Keratinocyte (primary cell): ENCODE measurements around the gene ODAD4. TPM values are rescaled to one million over a fixed set of nuclear protein-coding genes. Genes with fewer than 3 reads are reported as not detected.

ENCODE experiments used
- DNase-seq: peaks from one replicate; pipeline ENCODE4 v3.0.0-alpha.2; 2011; ENCODE audit warnings: low read depth, missing footprints, low spot score
- FAIRE-seq: peaks from 2 replicates; lab custom pipeline; 2011; peaks lifted over from hg19 to GRCh38; lab: Jason Lieb, UNC
- H2AFZ ChIP-seq: 2 replicates; pipeline ENCODE4 v1.6.0; 2012; ENCODE audit warnings: low read length, control low read depth, inconsistent platforms; ENCODE audit not compliant: control insufficient read depth
- H3K27ac ChIP-seq: 2 replicates; pipeline ENCODE4 v1.5.1; 2011; ENCODE audit warnings: low read length; ENCODE audit not compliant: control insufficient read depth, insufficient read depth
- H3K27me3 ChIP-seq: 3 replicates; pipeline ENCODE4 v1.6.0; 2011; ENCODE audit warnings: low read length; ENCODE audit not compliant: control insufficient read depth, insufficient read depth; ENCODE audit errors: extremely low read depth
- H3K36me3 ChIP-seq, 2 experiments: 2 replicates in 1 of 2; 3 replicates in 1 of 2; pipeline ENCODE4 v1.5.1; 2011; ENCODE audit warnings: low read length in 2 of 2, mild to moderate bottlenecking in 1 of 2; ENCODE audit not compliant: control insufficient read depth in 2 of 2, insufficient read depth in 2 of 2; ENCODE audit errors: extremely low read depth in 1 of 2
- H3K4me1 ChIP-seq: 3 replicates; pipeline ENCODE4 v1.5.1; 2011; ENCODE audit warnings: low read length; ENCODE audit not compliant: control insufficient read depth, insufficient read depth; ENCODE audit errors: extremely low read depth
- H3K4me2 ChIP-seq: 3 replicates; pipeline ENCODE4 v1.6.0; 2011; ENCODE audit warnings: low read depth, low read length; ENCODE audit not compliant: control insufficient read depth, insufficient read depth; ENCODE audit errors: extremely low read depth
- H3K4me3 ChIP-seq, 3 experiments: fragments of 200-600 bp in 1 of 3; sonication (generic) in 1 of 3; 2 replicates in 2 of 3; 3 replicates in 1 of 3; pipeline ENCODE4 v1.5.1; 2011 to 2016; ENCODE audit warnings: low read length in 3 of 3, mild to moderate bottlenecking in 3 of 3, control low read depth in 2 of 3, inconsistent platforms in 1 of 3, low read depth in 1 of 3, mixed read lengths in 1 of 3, mixed run types in 1 of 3, moderate library complexity in 1 of 3; ENCODE audit not compliant: control insufficient read depth in 2 of 3, insufficient read depth in 2 of 3; ENCODE audit errors: extremely low read depth in 1 of 3
- H3K79me2 ChIP-seq: 2 replicates; pipeline ENCODE4 v1.6.0; 2012; ENCODE audit warnings: low read length; ENCODE audit not compliant: control insufficient read depth, insufficient read depth
- H3K9ac ChIP-seq: 3 replicates; pipeline ENCODE4 v1.6.0; 2011; ENCODE audit warnings: low read length; ENCODE audit not compliant: control insufficient read depth, insufficient read depth; ENCODE audit errors: extremely low read depth
- H3K9me1 ChIP-seq: 3 replicates; pipeline ENCODE4 v1.6.0; 2011; ENCODE audit warnings: low read length; ENCODE audit not compliant: control insufficient read depth, insufficient read depth; ENCODE audit errors: extremely low read depth
- H3K9me3 ChIP-seq: 2 replicates; pipeline ENCODE4 v1.5.1; 2012; ENCODE audit warnings: low read depth, low read length; ENCODE audit not compliant: control insufficient read depth
- H4K20me1 ChIP-seq: 3 replicates; pipeline ENCODE4 v1.6.0; 2011; ENCODE audit warnings: low read length; ENCODE audit not compliant: control insufficient read depth, insufficient read depth; ENCODE audit errors: extremely low read depth
- CTCF ChIP-seq, 3 experiments: IDR thresholded peaks in 1 of 3; conservative IDR thresholded peaks in 1 of 3; optimal IDR thresholded peaks in 1 of 3; 2 replicates in 2 of 3; 3 replicates in 1 of 3; pipeline versions ENCODE3 to v1.5.1; 2011; ENCODE audit warnings: low read length in 3 of 3, mild to moderate bottlenecking in 3 of 3, moderate library complexity in 2 of 3, control low read depth in 1 of 3, inconsistent platforms in 1 of 3; ENCODE audit not compliant: insufficient read depth in 2 of 3; ENCODE audit errors: extremely low read depth in 1 of 3
- EZH2 ChIP-seq: IDR thresholded peaks from one replicate; pipeline ENCODE4 v1.6.1; 2012; ENCODE audit warnings: inconsistent platforms, mild to moderate bottlenecking, low read length, moderate library complexity
- dilution Hi-C: fragments of 300-500 bp; cut with MboI; formaldehyde crosslinking; loops from one replicate; pipeline ENCODE4 v1.7.0; 2020; ENCODE audit warnings: low sequenced_read_pairs; ENCODE audit not compliant: extremely low pct_ligation_motif_present
- polyA plus RNA-seq, 5 experiments: library from polyadenylated mRNA; depleted of rRNA in 3 of 5; stranded (reverse) in 3 of 5; stranded (forward) in 1 of 5; unstranded in 1 of 5; fragments of >200 nt; gene quantifications; 1 replicate in 1 of 5; 2 replicates in 3 of 5; 3 replicates in 1 of 5; pipeline versions ENCODE4 v1.2.1 to v1.2.3, GENCODE V29; 2011 to 2012; ENCODE audit warnings: missing spikeins in 2 of 5, low read depth in 1 of 5, low replicate concordance in 1 of 5

ODAD4 gene
- polyA plus RNA-seq, 1 donor (not counting 4 experiments of a cell fraction or from before 2014, with no cell fraction given), result 0.20 TPM

GRCh38 chr17:41959336-41960095 lies 29.1 kb downstream of the ODAD4 start:
- no peak for DNase-seq
- dilution Hi-C loops, result no loop called here
- no peak overlapping the region for H3K4me3 ChIP-seq

DNA sequence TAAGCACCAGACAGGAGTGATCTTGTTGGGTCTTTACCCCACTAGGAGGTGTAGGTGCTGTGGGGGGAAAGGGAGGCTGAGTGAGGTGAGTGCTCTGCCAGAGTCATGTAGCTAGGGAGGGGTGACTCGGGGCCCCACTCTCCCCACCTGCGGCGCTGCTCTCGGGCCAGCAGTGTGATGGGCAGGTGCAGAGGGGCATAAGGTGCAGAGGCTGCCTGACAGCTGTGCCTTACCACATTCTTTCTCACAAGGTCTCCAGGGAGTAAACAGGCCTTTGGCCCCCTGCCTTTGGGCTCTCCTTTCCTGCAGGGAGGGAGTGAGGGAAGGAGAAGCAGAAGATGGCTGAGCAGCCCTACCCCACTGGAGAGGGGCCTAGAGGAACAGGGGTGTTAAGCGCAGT lies 31.7 kb downstream of the ODAD4 start:
- dilution Hi-C loops, result no loop called here
- no peak for FAIRE-seq

More at GRCh38 chr17:41959336-41960095, 29.1 kb downstream of the ODAD4 start:
- H3K27ac ChIP-seq, result no peak overlapping the region
- no peak overlapping the region for H3K4me2 ChIP-seq
- no peaks in the 10 kb centered on the region for H3K9me1 ChIP-seq
- H3K9me3 ChIP-seq, result no peaks in the 10 kb centered on the region
- TF ChIP-seq EZH2 (no peak), CTCF (optimal IDR thresholded peaks at IDR 0.05 in 1 of 3, IDR thresholded peaks at IDR 0.05 in 1 of 3, conservative IDR thresholded peaks at IDR 0.05 in 1 of 3; ENCODE audit: extremely low read depth in 1 of 3, insufficient read depth in 2 of 3, low read length in 3 of 3) (peak; percentile 32 to 55 (median 44))
- peaks cover 5% of the 10 kb centered on the region for H3K27me3 ChIP-seq
- no peak overlapping the region for H2AFZ ChIP-seq
- FAIRE-seq, result no peak
- no peaks in the 10 kb centered on the region for H3K4me1 ChIP-seq
- H3K36me3 ChIP-seq, result no peaks in the 10 kb centered on the region
- no peaks in the 10 kb centered on the region for H3K79me2 ChIP-seq
- H3K9ac ChIP-seq, result no peak overlapping the region
- no peaks in the 10 kb centered on the region for H4K20me1 ChIP-seq

More for the DNA sequence above, 31.7 kb downstream of the ODAD4 start:
- H3K9ac ChIP-seq, result no peak overlapping the region
- H2AFZ ChIP-seq, result no peak overlapping the region
- no peaks in the 10 kb centered on the region for H4K20me1 ChIP-seq
- H3K9me1 ChIP-seq, result no peaks in the 10 kb centered on the region
- no peak for DNase-seq
- H3K9me3 ChIP-seq, result no peaks in the 10 kb centered on the region
- H3K4me3 ChIP-seq, result no peak overlapping the region
- H3K4me1 ChIP-seq, result peaks cover 10% of the 10 kb centered on the region
- peaks cover 5% of the 10 kb centered on the region for H3K27me3 ChIP-seq
- peaks cover 4% of the 10 kb centered on the region for H3K79me2 ChIP-seq
- TF ChIP-seq EZH2 (no peak), CTCF (optimal IDR thresholded peaks at IDR 0.05 in 1 of 3, IDR thresholded peaks at IDR 0.05 in 1 of 3, conservative IDR thresholded peaks at IDR 0.05 in 1 of 3; ENCODE audit: extremely low read depth in 1 of 3, insufficient read depth in 2 of 3, low read length in 3 of 3) (no peak)
- no peak overlapping the region for H3K27ac ChIP-seq
- H3K36me3 ChIP-seq, result no peaks in the 10 kb centered on the region
- no peak overlapping the region for H3K4me2 ChIP-seq
